Uterus (tissue), 4 donors: Measurements from ENCODE around the gene SPEF2. TPM values are rescaled to one million over a fixed set of nuclear protein-coding genes. Genes with fewer than 3 reads are reported as not detected.

Experiments
- DNase-seq, 2 donors: peaks; one replicate each; pipeline ENCODE4 v3.0.0-alpha.2; 2019 to 2020
- H3K27ac ChIP-seq, 2 donors: fragments of 200-600 bp; sonication (generic); 1 replicate in 1 of 2; 2 replicates in 1 of 2; pipeline ENCODE4 v1.5.1; 2016 to 2018
- H3K27me3 ChIP-seq, 2 donors: fragments of 200-600 bp; sonication (generic); one replicate each; pipeline ENCODE4 v1.5.1; 2018 to 2019; ENCODE audit warnings: control low read depth in 1 of 2
- H3K36me3 ChIP-seq, 2 donors: fragments of 200-600 bp; sonication (generic); one replicate each; pipeline ENCODE4 v1.5.1; 2019; ENCODE audit warnings: control low read depth in 1 of 2
- H3K4me1 ChIP-seq, 2 donors: fragments of 200-600 bp; sonication (generic); one replicate each; pipeline ENCODE4 v1.5.1; 2018 to 2019; ENCODE audit warnings: control low read depth in 1 of 2
- H3K4me3 ChIP-seq, 2 donors: fragments of 200-600 bp; sonication (generic); 1 replicate in 1 of 2; 2 replicates in 1 of 2; pipeline ENCODE4 v1.5.1; 2018 to 2019; ENCODE audit warnings: mild to moderate bottlenecking in 1 of 2
- H3K9me3 ChIP-seq, 2 donors: fragments of 200-600 bp; sonication (generic); one replicate each; pipeline ENCODE4 v1.5.1; 2019; ENCODE audit warnings: control low read depth in 1 of 2
- CTCF ChIP-seq, 4 experiments: fragments of 200-600 bp in 2 of 4; fragments of 450-650 bp in 2 of 4; sonication (generic) in 2 of 4; IDR thresholded peaks; one replicate each; pipeline ENCODE4 v1.5.1; 2016 to 2019; ENCODE audit warnings: antibody characterized with exemption in 4 of 4, mild to moderate bottlenecking in 2 of 4, moderate library complexity in 1 of 4
- POLR2A ChIP-seq, 2 donors: fragments of 450-650 bp; IDR thresholded peaks; one replicate each; pipeline ENCODE4 v1.6.1; 2016; ENCODE audit warnings: antibody characterized with exemption in 2 of 2, mild to moderate bottlenecking in 1 of 2, moderate library complexity in 1 of 2
- intact Hi-C: fragments of 100-400 bp; cut with DNase I; formaldehyde crosslinking; loops from one replicate; pipeline ENCODE4 v1.15.1; 2023; ENCODE audit warnings: low total_unique reads
- total RNA-seq, 4 donors: library from RNA; depleted of rRNA in 3 of 4; stranded (reverse); fragments of >200 nt in 3 of 4; gene quantifications; one replicate each; pipeline versions ENCODE4 v1.1.0 to v1.2.4, GENCODE V29; 2014 to 2023
- donor health status: DM: yes; HTN: yes; CAD: no.

Gene SPEF2
- total RNA-seq, 4 donors from 2014 or later = 3.3 to 71.0 (median 20.9) TPM

GRCh38 chr5:35771300-35771699 lies 153.6 kb downstream of the SPEF2 start:
- H3K27me3 ChIP-seq = no peaks in the 10 kb centered on the region
- no peaks in the 10 kb centered on the region for H3K36me3 ChIP-seq
- no peak overlapping the region for H3K4me3 ChIP-seq
- H3K27ac ChIP-seq = no peak overlapping the region
- intact Hi-C loops = no loop called here
- H3K9me3 ChIP-seq = no peaks in the 10 kb centered on the region
- no peak for DNase-seq
- no peaks in the 10 kb centered on the region for H3K4me1 ChIP-seq
- no peak for TF ChIP-seq CTCF (IDR thresholded peaks at IDR 0.05)

- no peaks in the 10 kb centered on the region for H3K9me3 ChIP-seq
- H3K27me3 ChIP-seq = no peaks in the 10 kb centered on the region
- no peak overlapping the region for H3K4me3 ChIP-seq
- H3K27ac ChIP-seq = no peak overlapping the region
- no peaks in the 10 kb centered on the region for H3K36me3 ChIP-seq
- intact Hi-C loops = no loop called here
- no peak for DNase-seq
- H3K4me1 ChIP-seq = no peaks in the 10 kb centered on the region
- TF ChIP-seq CTCF (IDR thresholded peaks at IDR 0.05) = no peak
- no peak for TF ChIP-seq POLR2A (IDR thresholded peaks at IDR 0.05)
These were observed 154.2 kb downstream of the SPEF2 start for GRCh38 chr5:35771839-35772238.

GRCh38 chr5:35773967-35774366 lies 156.3 kb downstream of the SPEF2 start:
- no peak for TF ChIP-seq CTCF (IDR thresholded peaks at IDR 0.05)
- no peak for TF ChIP-seq POLR2A (IDR thresholded peaks at IDR 0.05)
- no peak overlapping the region for H3K27ac ChIP-seq
- no peaks in the 10 kb centered on the region for H3K9me3 ChIP-seq
- no peak for DNase-seq
- H3K4me3 ChIP-seq = no peak overlapping the region
- H3K4me1 ChIP-seq = no peaks in the 10 kb centered on the region
- no peaks in the 10 kb centered on the region for H3K36me3 ChIP-seq
- no peaks in the 10 kb centered on the region for H3K27me3 ChIP-seq
- intact Hi-C loops = no loop called here

- H3K4me3 ChIP-seq = no peak overlapping the region
- no peak overlapping the region for H3K27ac ChIP-seq
- H3K4me1 ChIP-seq = no peaks in the 10 kb centered on the region
- TF ChIP-seq CTCF (IDR thresholded peaks at IDR 0.05) (no peak), POLR2A (IDR thresholded peaks at IDR 0.05) (no peak)
- no peaks in the 10 kb centered on the region for H3K36me3 ChIP-seq
- no peaks in the 10 kb centered on the region for H3K9me3 ChIP-seq
- no peaks in the 10 kb centered on the region for H3K27me3 ChIP-seq
- DNase-seq = no peak
- intact Hi-C loops = no loop called here
These were observed 159.1 kb downstream of the SPEF2 start for GRCh38 chr5:35776757-35777156.

GRCh38 chr5:35777358-35778087 lies 159.9 kb downstream of the SPEF2 start:
- Histone ChIP-seq H3K27me3 (no peaks in the 10 kb centered on the region), H3K9me3 (no peaks in the 10 kb centered on the region), H3K4me3 (no peak overlapping the region), H3K4me1 (no peaks in the 10 kb centered on the region), H3K27ac (no peak overlapping the region), H3K36me3 (no peaks in the 10 kb centered on the region)
- intact Hi-C loops = no loop called here
- peak in 1 of 2 donors; percentile 62 for DNase-seq
- peak; percentile 22 to 37 (median 31) for TF ChIP-seq CTCF (IDR thresholded peaks at IDR 0.05)
- no peak for TF ChIP-seq POLR2A (IDR thresholded peaks at IDR 0.05)
